Nephron progenitor cell (in vitro differentiated cells): ENCODE results near the gene KCTD10.

Experiments used
- DNase-seq: peaks from one replicate; pipeline ENCODE4 v3.0.0; 2021
- H3K27ac Mint-ChIP-seq: 2 replicates; pipeline ENCODE4 v1.8.0; 2021; ENCODE audit warnings: mild to moderate bottlenecking, moderate library complexity, mixed read lengths
- H3K27me3 Mint-ChIP-seq: 2 replicates; pipeline ENCODE4 v1.8.0; 2021; ENCODE audit warnings: mild to moderate bottlenecking, low read depth, mixed read lengths; ENCODE audit not compliant: poor library complexity
- H3K36me3 Mint-ChIP-seq: 2 replicates; pipeline ENCODE4 v1.8.0; 2021; ENCODE audit warnings: low read depth, mixed read lengths
- H3K4me1 Mint-ChIP-seq: 2 replicates; pipeline ENCODE4 v1.8.0; 2021; ENCODE audit warnings: mixed read lengths
- H3K4me3 Mint-ChIP-seq: 2 replicates; pipeline ENCODE4 v1.8.0; 2021; ENCODE audit warnings: mild to moderate bottlenecking, moderate library complexity, mixed read lengths
- H3K9me3 Mint-ChIP-seq: 2 replicates; pipeline ENCODE4 v1.8.0; 2021; ENCODE audit warnings: mild to moderate bottlenecking, moderate library complexity, mixed read lengths
- CTCF ChIP-seq: fragments of 200-600 bp; sonication (generic); IDR thresholded peaks from 2 replicates; pipeline ENCODE4 v1.5.0; 2021; ENCODE audit warnings: antibody characterized with exemption

The KCTD10 gene

DNA sequence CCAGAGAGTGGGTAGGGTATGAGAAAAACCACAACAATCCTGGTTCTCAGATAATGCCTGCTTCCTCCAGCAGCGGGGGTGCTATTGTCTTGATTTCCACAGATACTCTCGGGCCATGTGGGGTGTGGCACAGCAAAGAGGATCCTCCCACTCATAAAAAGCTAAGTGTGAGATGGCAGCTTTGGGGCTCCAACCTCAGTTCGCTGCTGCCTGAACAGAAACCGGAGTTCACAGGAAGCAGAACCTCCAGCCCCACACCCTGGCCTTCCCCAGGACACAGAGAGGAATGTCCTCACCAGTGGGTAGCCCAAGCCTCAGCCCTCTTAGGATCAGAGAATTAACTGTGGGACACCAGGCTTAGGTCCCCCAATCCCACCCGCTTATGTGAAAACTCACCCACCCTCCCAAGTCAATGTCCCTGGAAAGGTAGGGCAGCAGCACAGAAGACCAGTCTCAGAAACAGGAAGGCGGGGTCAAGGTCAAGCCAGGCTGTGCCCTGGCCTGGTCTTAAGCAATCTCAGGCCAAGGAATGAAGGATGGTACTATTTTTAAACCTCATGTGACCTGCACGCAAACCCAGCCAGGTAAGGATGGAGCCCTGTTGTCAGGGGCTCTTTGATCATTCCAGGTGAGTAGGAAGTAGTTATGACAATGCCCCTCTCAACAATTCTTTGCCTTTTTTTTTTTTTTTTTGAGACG is 9.0 kb downstream of the KCTD10 start:
- no peak for DNase-seq
- Mint-ChIP-seq H3K36me3 (peaks cover 29% of the 10 kb centered on the region), H3K9me3 (no peaks in the 10 kb centered on the region), H3K4me1 (peaks cover 41% of the 10 kb centered on the region), H3K27ac (no peak overlapping the region), H3K27me3 (no peaks in the 10 kb centered on the region), H3K4me3 (no peak overlapping the region)
- no peak for TF ChIP-seq CTCF

DNA sequence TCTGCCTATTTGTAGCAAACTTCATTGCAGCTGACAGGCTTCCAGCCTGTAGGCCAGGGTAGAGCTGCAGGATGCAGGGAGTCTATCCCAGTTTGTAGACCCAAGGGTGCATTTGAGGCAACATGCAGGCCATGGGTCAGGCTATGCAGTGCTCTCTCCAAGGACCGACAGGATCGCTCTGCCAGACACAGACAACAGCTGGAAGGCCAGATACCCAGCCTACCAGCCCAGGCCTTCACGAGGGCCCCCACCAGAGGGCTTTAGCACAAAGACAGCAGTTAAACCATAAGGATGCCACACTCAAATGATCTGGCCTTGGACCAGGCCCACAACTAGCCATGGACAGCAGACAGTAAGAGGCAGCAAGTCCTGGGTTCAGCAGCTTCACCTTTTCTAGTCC is 10.3 kb downstream of the KCTD10 start:
- H3K27ac Mint-ChIP-seq, result no peak overlapping the region
- peaks cover 54% of the 10 kb centered on the region for H3K4me1 Mint-ChIP-seq

DNA sequence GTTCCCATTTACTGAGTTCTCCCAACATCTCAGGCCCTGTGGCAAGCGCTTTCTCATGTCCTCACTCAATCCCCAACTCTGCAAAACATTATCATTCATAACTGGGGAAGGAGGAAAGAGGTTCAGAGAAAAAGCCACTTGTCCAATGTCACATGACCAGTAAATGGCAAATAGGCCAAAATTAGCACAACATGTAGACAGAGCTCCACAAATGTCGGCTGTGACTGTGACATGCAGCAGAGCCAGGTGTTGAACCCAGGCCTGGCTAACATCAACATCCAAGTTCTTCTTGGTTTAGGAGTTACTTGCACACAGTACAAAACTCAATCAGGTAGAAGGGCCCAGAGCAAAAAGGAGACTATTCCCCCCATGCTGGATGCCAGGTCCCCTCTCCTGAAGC is 10.8 kb downstream of the KCTD10 start:
- Mint-ChIP-seq H3K27ac (no peak overlapping the region), H3K9me3 (no peaks in the 10 kb centered on the region), H3K27me3 (no peaks in the 10 kb centered on the region), H3K36me3 (peaks cover 29% of the 10 kb centered on the region), H3K4me1 (peaks cover 59% of the 10 kb centered on the region), H3K4me3 (no peak overlapping the region)
- TF ChIP-seq CTCF, result no peak
- no peak for DNase-seq

More for the DNA sequence above, 10.3 kb downstream of the KCTD10 start:
- Mint-ChIP-seq H3K36me3 (peaks cover 29% of the 10 kb centered on the region), H3K4me3 (no peak overlapping the region), H3K27me3 (no peaks in the 10 kb centered on the region), H3K9me3 (no peaks in the 10 kb centered on the region)
- no peak for TF ChIP-seq CTCF
- no peak for DNase-seq

GRCh38 chr12:109464642-109465351 is 12.3 kb downstream of the KCTD10 start:
- Mint-ChIP-seq H3K4me1 (peaks cover 70% of the 10 kb centered on the region), H3K36me3 (peaks cover 28% of the 10 kb centered on the region), H3K27me3 (no peaks in the 10 kb centered on the region), H3K27ac (peak overlapping the region; percentile 61), H3K9me3 (no peaks in the 10 kb centered on the region), H3K4me3 (no peak overlapping the region)
- DNase-seq, result no peak
- TF ChIP-seq CTCF, result no peak

- TF ChIP-seq CTCF, result no peak
- Mint-ChIP-seq H3K27ac (peak overlapping the region; percentile 96), H3K4me1 (peaks cover 77% of the 10 kb centered on the region), H3K36me3 (peaks cover 27% of the 10 kb centered on the region), H3K4me3 (peak overlapping the region; percentile 77), H3K27me3 (no peaks in the 10 kb centered on the region), H3K9me3 (no peaks in the 10 kb centered on the region)
- no peak for DNase-seq
Observed at GRCh38 chr12:109463756-109464155, 13.3 kb downstream of the KCTD10 start.
